Transverse colon (tissue), 4 donors: Measurements from ENCODE around the gene ANXA2R. TPM values are rescaled to one million over a fixed set of nuclear protein-coding genes. Genes with fewer than 3 reads are reported as not detected.

Experiments
- DNase-seq: peaks from one replicate; pipeline ENCODE4 v3.0.0-alpha.2; 2019
- H3K27ac ChIP-seq, 4 donors: fragments of 200-600 bp; sonication (generic); 2 replicates each; pipeline ENCODE4 v1.5.1; 2016 to 2018; ENCODE audit warnings: inconsistent platforms in 4 of 4
- H3K27me3 ChIP-seq: fragments of 200-600 bp; sonication (generic); 2 replicates; pipeline ENCODE4 v1.5.1; 2017; ENCODE audit warnings: inconsistent platforms
- H3K36me3 ChIP-seq, 4 donors: fragments of 200-600 bp; sonication (generic); 2 replicates each; pipeline ENCODE4 v1.5.1; 2017 to 2019; ENCODE audit warnings: inconsistent platforms in 4 of 4
- H3K4me1 ChIP-seq, 4 donors: fragments of 200-600 bp; sonication (generic); 2 replicates each; pipeline ENCODE4 v1.5.1; 2017 to 2020; ENCODE audit warnings: inconsistent platforms in 4 of 4
- H3K4me3 ChIP-seq, 4 donors: fragments of 200-600 bp; sonication (generic); 1 replicate in 1 of 4; 2 replicates in 3 of 4; pipeline versions ENCODE4 v1.5.1 to v1.6.1; 2017 to 2019; ENCODE audit warnings: inconsistent platforms in 4 of 4
- H3K9me3 ChIP-seq, 2 donors: fragments of 200-600 bp; sonication (generic); 2 replicates each; pipeline ENCODE4 v1.5.1; 2017 to 2019; ENCODE audit warnings: inconsistent platforms in 2 of 2
- EP300 ChIP-seq: sonication (generic); formaldehyde crosslinking; IDR thresholded peaks from one replicate; pipeline ENCODE4 v1.6.1; 2017; ENCODE audit warnings: antibody characterized with exemption, low read depth
- POLR2A ChIP-seq: fragments of 450-650 bp; IDR thresholded peaks from one replicate; pipeline ENCODE4 v1.6.1; 2016; ENCODE audit warnings: antibody characterized with exemption, mild to moderate bottlenecking, moderate library complexity
- POLR2AphosphoS5 ChIP-seq, 3 donors: sonication (generic); formaldehyde crosslinking; IDR thresholded peaks; one replicate each; pipeline ENCODE4 v1.6.1; 2016; ENCODE audit warnings: antibody characterized with exemption in 3 of 3
- WGBS, 2 donors: methylation state at CpG; one replicate each; pipeline ENCODE4 v1.1.5; 2018; ENCODE audit warnings: low coverage in 1 of 2; 5-methylcytosine and 5-hydroxymethylcytosine counted together
- in situ Hi-C, 4 donors: fragments of 200-750 bp; cut with MboI; loops; one replicate each; pipeline versions ENCODE4 v1.15.0 to v1.15.1; 2017; ENCODE audit warnings: low sequenced_read_pairs in 3 of 4, low pct_ligation_motif_present in 1 of 4, low pct_unique_long_range_greater_than_20kb in 1 of 4
- intact Hi-C: fragments of 100-400 bp; cut with DNase I; formaldehyde crosslinking; loops from one replicate; pipeline ENCODE4 v1.15.1; 2023; ENCODE audit warnings: low total_unique reads
- total RNA-seq, 4 donors: library from RNA; depleted of rRNA; stranded (reverse); fragments of >200 nt; gene quantifications; one replicate each; pipeline ENCODE4 v1.1.0, GENCODE V29; 2016
- TF ChIP-seq, protein P1 (sequence below), 5 experiments: fragments of 200-600 bp in 3 of 5; fragments of 450-650 bp in 2 of 5; sonication (generic) in 3 of 5; IDR thresholded peaks; 1 replicate in 2 of 5; 2 replicates in 3 of 5; pipeline ENCODE4 v1.5.1; 2016 to 2017; ENCODE audit warnings: antibody characterized with exemption in 5 of 5, inconsistent platforms in 3 of 5, mild to moderate bottlenecking in 2 of 5, moderate library complexity in 1 of 5

The ANXA2R gene
- total RNA-seq, 4 donors from 2014 or later = 0.75 to 4.4 (median 2.0) TPM

DNA sequence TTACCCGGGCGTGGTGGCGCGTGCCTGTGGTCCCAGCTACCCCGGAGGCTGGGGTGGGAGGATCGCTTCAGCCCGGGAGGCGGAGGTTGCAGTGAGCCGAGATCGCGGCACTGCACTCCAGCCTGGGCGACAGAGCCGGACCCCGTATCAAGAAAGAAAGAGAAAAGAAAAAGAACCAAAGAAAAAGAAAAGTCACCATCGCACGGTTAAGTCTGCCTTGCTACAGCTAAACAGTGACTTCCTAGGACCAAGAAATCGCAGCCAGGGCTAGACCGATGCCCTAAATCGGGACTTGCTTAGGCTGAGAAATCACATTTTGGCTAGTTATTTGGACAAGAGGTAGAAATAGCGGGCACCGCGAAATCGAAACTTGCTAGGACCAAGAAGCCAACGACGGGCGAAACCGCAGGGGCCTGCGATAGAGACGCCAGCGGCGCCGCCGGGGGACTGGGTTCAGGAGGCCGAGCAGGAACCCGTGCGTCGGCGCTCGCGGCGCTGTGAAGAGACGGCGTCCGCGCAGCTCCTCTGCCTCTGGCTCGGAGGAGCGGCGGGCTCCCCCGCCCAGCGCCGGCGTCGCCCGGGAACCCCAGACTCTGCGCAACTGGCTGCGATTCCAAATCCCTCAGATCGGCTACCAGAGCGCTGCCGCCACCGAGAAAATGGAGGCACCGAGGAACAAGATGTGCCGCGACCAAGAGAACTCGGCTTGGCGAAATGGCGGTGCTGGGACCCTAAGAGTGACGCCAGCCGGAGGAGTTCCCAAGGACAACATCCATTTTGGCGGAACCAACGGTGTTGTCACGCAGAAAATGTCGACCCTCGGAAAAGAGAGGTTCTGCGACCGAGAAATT lies 26.1 kb upstream of the ANXA2R start:
- H3K9me3 ChIP-seq = no peaks in the 10 kb centered on the region
- in situ Hi-C loops = loop anchor here in 1 of 4 donors (25.0 kb wide), 1 partner anchor 421 kb away; the partner anchor contains the start of gene TMEM267
- TF ChIP-seq, protein P1, sequence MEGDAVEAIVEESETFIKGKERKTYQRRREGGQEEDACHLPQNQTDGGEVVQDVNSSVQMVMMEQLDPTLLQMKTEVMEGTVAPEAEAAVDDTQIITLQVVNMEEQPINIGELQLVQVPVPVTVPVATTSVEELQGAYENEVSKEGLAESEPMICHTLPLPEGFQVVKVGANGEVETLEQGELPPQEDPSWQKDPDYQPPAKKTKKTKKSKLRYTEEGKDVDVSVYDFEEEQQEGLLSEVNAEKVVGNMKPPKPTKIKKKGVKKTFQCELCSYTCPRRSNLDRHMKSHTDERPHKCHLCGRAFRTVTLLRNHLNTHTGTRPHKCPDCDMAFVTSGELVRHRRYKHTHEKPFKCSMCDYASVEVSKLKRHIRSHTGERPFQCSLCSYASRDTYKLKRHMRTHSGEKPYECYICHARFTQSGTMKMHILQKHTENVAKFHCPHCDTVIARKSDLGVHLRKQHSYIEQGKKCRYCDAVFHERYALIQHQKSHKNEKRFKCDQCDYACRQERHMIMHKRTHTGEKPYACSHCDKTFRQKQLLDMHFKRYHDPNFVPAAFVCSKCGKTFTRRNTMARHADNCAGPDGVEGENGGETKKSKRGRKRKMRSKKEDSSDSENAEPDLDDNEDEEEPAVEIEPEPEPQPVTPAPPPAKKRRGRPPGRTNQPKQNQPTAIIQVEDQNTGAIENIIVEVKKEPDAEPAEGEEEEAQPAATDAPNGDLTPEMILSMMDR (IDR thresholded peaks at IDR 0.05) = no peak
- TF ChIP-seq POLR2AphosphoS5 (IDR thresholded peaks at IDR 0.05) (peak in 1 of 3 donors; percentile 36), POLR2A (peak; percentile 69)

DNA sequence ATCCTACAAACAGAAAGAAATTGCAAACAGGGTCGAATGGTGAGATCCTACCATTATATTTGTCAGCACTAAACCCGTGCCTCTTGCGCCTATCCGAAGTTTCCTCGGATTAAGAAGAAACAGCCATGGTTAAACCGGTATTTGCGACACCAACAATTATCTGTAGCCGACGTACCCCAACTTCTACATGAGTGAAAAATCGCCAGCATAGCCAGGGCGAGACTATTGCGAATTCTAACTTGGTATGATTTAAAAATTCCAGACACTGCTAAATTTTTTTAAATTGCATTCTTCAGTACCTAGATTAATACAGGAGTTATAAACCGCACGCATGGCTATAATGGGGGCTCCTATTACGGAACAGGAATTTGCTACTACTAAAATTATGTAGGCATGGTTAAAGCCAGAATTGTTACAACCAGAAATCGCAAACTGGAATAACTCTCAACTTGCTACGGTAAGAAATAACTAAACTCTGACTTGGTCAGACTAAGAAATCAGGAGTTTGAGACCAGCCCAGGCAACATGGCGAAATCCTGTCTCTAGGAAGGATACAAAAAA lies 25.3 kb upstream of the ANXA2R start:
- H3K9me3 ChIP-seq = no peaks in the 10 kb centered on the region
- H3K36me3 ChIP-seq = peaks cover 0 to 2% (median 0%) of the 10 kb centered on the region in 4 donors
- TF ChIP-seq, protein P1 (IDR thresholded peaks at IDR 0.05) = no peak
- TF ChIP-seq EP300 = no peak
- no peaks in the 10 kb centered on the region for H3K27me3 ChIP-seq
- H3K4me1 ChIP-seq = peaks cover 15 to 41% (median 26%) of the 10 kb centered on the region in 4 donors
- intact Hi-C loops (no loop called here), in situ Hi-C loops (loop anchor here in 1 of 4 donors (25.0 kb wide), 1 partner anchor 422 kb away; the partner anchor contains the start of gene TMEM267)
- no peak for DNase-seq
- peak overlapping the region; percentile 95 to 100 (median 98) for H3K27ac ChIP-seq
- H3K4me3 ChIP-seq = peak overlapping the region; percentile 57 to 86 (median 76)
- WGBS, 2 donors = 1 to 2% methylated on average over 11 to 18 of the region's 18 CpGs

More for the DNA sequence above, 26.1 kb upstream of the ANXA2R start:
- no peaks in the 10 kb centered on the region for H3K27me3 ChIP-seq
- H3K36me3 ChIP-seq = peaks cover 0 to 9% (median 3%) of the 10 kb centered on the region in 4 donors
- H3K27ac ChIP-seq = peak overlapping the region; percentile 95 to 100 (median 98)
- WGBS, 2 donors = 0 to 2% methylated on average over 23 to 54 of the region's 75 CpGs
- peak; percentile 85 for DNase-seq
- peak overlapping the region; percentile 57 to 86 (median 76) for H3K4me3 ChIP-seq
- H3K4me1 ChIP-seq = peaks cover 15 to 41% (median 26%) of the 10 kb centered on the region in 4 donors
- intact Hi-C loops = no loop called here

DNA sequence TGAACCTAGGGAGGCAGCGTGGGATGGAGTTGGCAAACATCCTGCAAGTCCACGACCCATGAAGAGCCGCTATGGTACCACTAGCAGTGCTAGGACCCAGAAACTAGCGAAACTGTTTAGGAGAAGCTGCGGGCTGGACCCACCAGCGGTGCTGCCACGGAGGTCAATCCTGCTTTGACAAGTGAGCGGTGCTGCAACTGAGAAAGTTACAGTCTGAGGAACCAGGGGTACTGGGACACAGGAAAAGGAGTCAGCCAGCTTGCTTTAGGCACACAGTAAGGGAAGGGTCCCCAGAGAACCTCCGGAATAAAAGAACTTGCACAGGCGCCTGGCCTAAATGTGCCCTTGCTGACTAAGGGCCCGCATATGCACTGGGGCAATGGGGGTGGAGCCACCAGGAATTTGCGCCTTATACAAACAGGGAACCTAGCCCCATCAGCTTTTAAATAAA lies 23.6 kb upstream of the ANXA2R start:
- Histone ChIP-seq H3K9me3 (no peaks in the 10 kb centered on the region), H3K27me3 (no peaks in the 10 kb centered on the region), H3K27ac (peak overlapping the region; percentile 95 to 100 (median 98)), H3K36me3 (no peaks in the 10 kb centered on the region), H3K4me1 (peaks cover 8 to 24% (median 20%) of the 10 kb centered on the region in 4 donors), H3K4me3 (peak overlapping the region in 1 of 4 donors; percentile 75)
- in situ Hi-C loops (loop anchor here in 1 of 4 donors (25.0 kb wide), 1 partner anchor 424 kb away; the partner anchor contains the start of gene TMEM267), intact Hi-C loops (loop anchor here (2.0 kb wide), 1 partner anchor 15 kb away; no protein-coding TSS in a partner anchor)
- no peak for TF ChIP-seq EP300
- TF ChIP-seq, protein P1 (IDR thresholded peaks at IDR 0.05) = no peak
- no peak for TF ChIP-seq POLR2A
- TF ChIP-seq POLR2AphosphoS5 (IDR thresholded peaks at IDR 0.05) = no peak
- DNase-seq = no peak
- WGBS, 2 donors = 90 to 93% methylated on average over 3 to 12 of the region's 12 CpGs
